Placental pericyte (primary cell): ENCODE measurements around the gene PRORP. TPM values are rescaled to one million over a fixed set of nuclear protein-coding genes. Genes with fewer than 3 reads are reported as not detected.

ENCODE experiments used
- total RNA-seq: library from RNA; depleted of rRNA; stranded (reverse); fragments of >200 nt; gene quantifications from 2 replicates; pipeline ENCODE4 v1.2.3, GENCODE V29; 2012

PRORP gene
- total RNA-seq, result 25.2 and 44.5 TPM in 2 replicates

DNA sequence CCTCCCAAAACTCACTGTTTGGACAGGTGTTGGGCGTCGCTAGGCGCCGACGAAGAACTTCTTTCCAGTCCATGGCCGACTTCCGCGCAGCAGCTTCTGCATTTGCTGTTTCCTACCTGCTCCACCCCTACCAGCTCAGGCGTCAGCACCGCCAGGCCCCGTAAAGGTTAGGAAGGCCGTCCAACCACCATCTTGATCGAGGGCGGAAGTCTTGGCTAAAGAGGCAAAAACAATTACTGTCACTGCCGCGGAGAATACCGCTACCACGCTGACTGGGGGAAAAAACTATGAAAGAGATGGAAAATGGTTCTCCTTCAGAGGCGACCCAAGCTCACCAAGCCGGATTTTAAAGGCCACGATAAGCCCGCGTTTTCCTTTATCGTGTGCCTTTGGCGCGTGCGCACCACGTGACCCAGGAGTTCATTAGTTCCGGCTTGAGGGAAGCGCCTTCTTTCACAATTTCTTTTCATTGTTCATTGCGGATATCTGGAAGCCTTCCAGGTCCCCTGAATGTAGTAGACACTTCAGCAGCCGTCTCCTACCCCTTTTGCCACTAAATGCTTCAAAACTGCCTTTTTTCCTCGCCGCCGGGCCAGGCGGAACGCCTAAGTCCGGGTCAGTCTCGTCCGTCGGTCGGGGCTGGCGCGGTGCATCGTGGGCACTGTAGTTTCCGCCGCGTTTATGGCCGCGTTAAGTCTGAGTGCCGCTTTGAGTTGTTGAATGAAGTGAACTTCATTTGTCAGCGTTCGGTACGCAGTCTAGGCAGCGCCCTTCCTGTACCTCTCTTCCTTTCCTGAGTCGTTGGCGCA lies at the start of gene PRORP, which contains the start of gene PPP2R3C:
Gene PRORP (plus strand): TSS at position 666 of the 809 bp plus-strand sequence. CDS start 694 bp downstream, outside the sequence.
Gene PPP2R3C (minus strand): TSS at position 104 of the 809 bp plus-strand sequence. CDS start 31 bp downstream, at position 73.

Other genes starting within 250 kb of the PRORP start
- gene BAZ1A, start 247.2 kb upstream of the PRORP start, total RNA-seq, result 14.7 and 44.5 TPM in 2 replicates
- gene SRP54, start 139.6 kb upstream of the PRORP start, total RNA-seq, result 83.2 and 89.7 TPM in 2 replicates
- 34.6 and 38.7 TPM in 2 replicates for gene FAM177A1, start 76.3 kb upstream of the PRORP start, total RNA-seq
- gene PPP2R3C, start 562 bp upstream of the PRORP start, total RNA-seq, result 36.9 and 37.9 TPM in 2 replicates
- gene PSMA6, start 169.8 kb downstream of the PRORP start, total RNA-seq, result 188 and 253 TPM in 2 replicates